Gastroesophageal sphincter (tissue), 4 donors: ENCODE results near the gene EHHADH. TPM values are rescaled to one million over a fixed set of nuclear protein-coding genes. Genes with fewer than 3 reads are reported as not detected.

ENCODE experiments used
- ATAC-seq: fragments of 150-250 bp; one replicate; pipeline ENCODE4 v1.9.1; 2016; ENCODE audit warnings: mild to moderate bottlenecking, moderate library complexity
- H3K27ac ChIP-seq, 4 donors: fragments of 200-600 bp; sonication (generic) in 3 of 4; 1 replicate in 3 of 4; 2 replicates in 1 of 4; pipeline ENCODE4 v1.5.1; 2016 to 2019
- H3K27me3 ChIP-seq: fragments of 200-600 bp; sonication (generic); one replicate; pipeline ENCODE4 v1.5.1; 2019
- H3K36me3 ChIP-seq, 2 donors: fragments of 200-600 bp; sonication (generic); one replicate each; pipeline ENCODE4 v1.5.1; 2019; ENCODE audit warnings: control low read depth in 1 of 2
- H3K4me1 ChIP-seq, 3 donors: fragments of 200-600 bp; sonication (generic); 1 replicate in 2 of 3; 2 replicates in 1 of 3; pipeline ENCODE4 v1.5.1; 2016 to 2019; ENCODE audit warnings: control low read depth in 2 of 3
- H3K4me3 ChIP-seq, 2 donors: fragments of 200-600 bp; sonication (generic); one replicate each; pipeline ENCODE4 v1.5.1; 2019; ENCODE audit warnings: mild to moderate bottlenecking in 1 of 2, moderate library complexity in 1 of 2
- H3K9me3 ChIP-seq, 3 donors: fragments of 200-600 bp; sonication (generic); one replicate each; pipeline ENCODE4 v1.5.1; 2017 to 2019; ENCODE audit warnings: control low read depth in 2 of 3
- EP300 ChIP-seq: sonication (generic); formaldehyde crosslinking; IDR thresholded peaks from one replicate; pipeline ENCODE4 v1.6.1; 2017; ENCODE audit warnings: antibody characterized with exemption, mild to moderate bottlenecking
- POLR2A ChIP-seq, 2 donors: fragments of 450-650 bp; IDR thresholded peaks; one replicate each; pipeline ENCODE4 v1.6.1; 2017; ENCODE audit warnings: antibody characterized with exemption in 2 of 2, mild to moderate bottlenecking in 2 of 2, moderate library complexity in 1 of 2
- POLR2AphosphoS5 ChIP-seq: sonication (generic); formaldehyde crosslinking; IDR thresholded peaks from one replicate; pipeline ENCODE4 v1.6.1; 2017; ENCODE audit warnings: antibody characterized with exemption
- WGBS, 2 donors: methylation state at CpG; one replicate each; pipeline ENCODE4 v1.1.5; 2018; ENCODE audit warnings: low coverage in 1 of 2; 5-methylcytosine and 5-hydroxymethylcytosine counted together
- total RNA-seq, 4 donors: library from RNA; depleted of rRNA; stranded (reverse); fragments of >200 nt; gene quantifications; one replicate each; pipeline ENCODE4 v1.1.0, GENCODE V29; 2016
- TF ChIP-seq, protein P1 (sequence below), 4 experiments: fragments of 200-600 bp in 2 of 4; fragments of 450-650 bp in 2 of 4; sonication (generic) in 1 of 4; IDR thresholded peaks; one replicate each; pipeline ENCODE4 v1.5.1; 2017 to 2019; ENCODE audit warnings: antibody characterized with exemption in 4 of 4, mild to moderate bottlenecking in 2 of 4, moderate library complexity in 2 of 4

Gene EHHADH
- total RNA-seq, 4 donors from 2014 or later: 2.6 to 7.2 (median 4.3) TPM

DNA sequence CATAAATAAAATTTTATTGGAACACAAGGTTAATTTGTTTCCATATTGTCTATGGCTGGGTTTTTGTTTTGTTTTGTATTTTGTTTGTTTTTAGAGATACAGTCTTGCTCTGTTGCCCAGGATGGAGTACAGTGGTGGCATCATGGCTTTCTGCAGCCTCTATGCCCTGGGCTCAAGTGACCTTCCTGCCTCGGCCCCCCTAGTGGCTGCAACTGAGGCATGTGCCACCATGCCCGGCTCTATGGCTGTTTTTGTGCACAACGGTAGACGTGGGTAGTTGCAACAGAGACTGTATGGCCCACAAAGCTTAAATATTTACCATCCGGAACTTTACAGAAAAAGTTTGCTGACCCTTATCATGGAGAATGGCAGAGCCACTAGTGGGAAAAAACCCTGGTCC is 54.2 kb downstream of the EHHADH start:
- TF ChIP-seq POLR2AphosphoS5 (no peak), POLR2A (IDR thresholded peaks at IDR 0.05) (no peak), EP300 (no peak)
- TF ChIP-seq, protein P1, sequence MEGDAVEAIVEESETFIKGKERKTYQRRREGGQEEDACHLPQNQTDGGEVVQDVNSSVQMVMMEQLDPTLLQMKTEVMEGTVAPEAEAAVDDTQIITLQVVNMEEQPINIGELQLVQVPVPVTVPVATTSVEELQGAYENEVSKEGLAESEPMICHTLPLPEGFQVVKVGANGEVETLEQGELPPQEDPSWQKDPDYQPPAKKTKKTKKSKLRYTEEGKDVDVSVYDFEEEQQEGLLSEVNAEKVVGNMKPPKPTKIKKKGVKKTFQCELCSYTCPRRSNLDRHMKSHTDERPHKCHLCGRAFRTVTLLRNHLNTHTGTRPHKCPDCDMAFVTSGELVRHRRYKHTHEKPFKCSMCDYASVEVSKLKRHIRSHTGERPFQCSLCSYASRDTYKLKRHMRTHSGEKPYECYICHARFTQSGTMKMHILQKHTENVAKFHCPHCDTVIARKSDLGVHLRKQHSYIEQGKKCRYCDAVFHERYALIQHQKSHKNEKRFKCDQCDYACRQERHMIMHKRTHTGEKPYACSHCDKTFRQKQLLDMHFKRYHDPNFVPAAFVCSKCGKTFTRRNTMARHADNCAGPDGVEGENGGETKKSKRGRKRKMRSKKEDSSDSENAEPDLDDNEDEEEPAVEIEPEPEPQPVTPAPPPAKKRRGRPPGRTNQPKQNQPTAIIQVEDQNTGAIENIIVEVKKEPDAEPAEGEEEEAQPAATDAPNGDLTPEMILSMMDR (IDR thresholded peaks at IDR 0.05): no peak
- Histone ChIP-seq H3K36me3 (peaks cover 0 to 30% of the 10 kb centered on the region in 2 donors), H3K9me3 (no peaks in the 10 kb centered on the region), H3K27ac (no peak overlapping the region), H3K4me3 (no peak overlapping the region), H3K27me3 (no peaks in the 10 kb centered on the region), H3K4me1 (no peaks in the 10 kb centered on the region)
- WGBS, 2 donors: 83 to 92% methylated on average over 1 to 4 of the region's 5 CpGs
- no peak for ATAC-seq

DNA sequence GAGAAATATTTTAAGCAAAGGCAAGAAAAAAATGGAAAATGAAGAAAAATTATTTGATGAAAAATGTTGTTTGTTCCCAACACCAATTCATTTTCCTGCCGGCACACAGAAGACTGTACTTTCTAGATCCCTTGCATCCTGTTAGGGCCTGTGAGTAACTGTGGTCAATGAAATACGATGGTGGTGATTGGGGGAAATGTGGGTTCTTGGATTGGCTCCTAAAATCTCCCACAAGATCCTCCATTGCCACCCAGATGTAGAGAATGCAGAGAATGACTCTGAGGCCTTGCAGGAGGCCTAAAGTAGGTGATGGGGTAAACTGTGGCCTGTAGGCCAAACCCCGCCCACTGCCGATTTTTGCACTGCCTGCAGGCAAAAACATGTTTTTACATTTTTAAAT is 54.6 kb downstream of the EHHADH start:
- Histone ChIP-seq H3K27ac (no peak overlapping the region), H3K36me3 (peaks cover 0 to 26% of the 10 kb centered on the region in 2 donors), H3K9me3 (no peaks in the 10 kb centered on the region), H3K4me3 (no peak overlapping the region), H3K4me1 (no peaks in the 10 kb centered on the region), H3K27me3 (no peaks in the 10 kb centered on the region)
- ATAC-seq: no peak
- WGBS, 2 donors: 89 to 96% methylated on average over 4 of the region's 4 CpGs
- TF ChIP-seq, protein P1 (IDR thresholded peaks at IDR 0.05): no peak
- TF ChIP-seq POLR2A (IDR thresholded peaks at IDR 0.05) (no peak), POLR2AphosphoS5 (no peak), EP300 (no peak)

DNA sequence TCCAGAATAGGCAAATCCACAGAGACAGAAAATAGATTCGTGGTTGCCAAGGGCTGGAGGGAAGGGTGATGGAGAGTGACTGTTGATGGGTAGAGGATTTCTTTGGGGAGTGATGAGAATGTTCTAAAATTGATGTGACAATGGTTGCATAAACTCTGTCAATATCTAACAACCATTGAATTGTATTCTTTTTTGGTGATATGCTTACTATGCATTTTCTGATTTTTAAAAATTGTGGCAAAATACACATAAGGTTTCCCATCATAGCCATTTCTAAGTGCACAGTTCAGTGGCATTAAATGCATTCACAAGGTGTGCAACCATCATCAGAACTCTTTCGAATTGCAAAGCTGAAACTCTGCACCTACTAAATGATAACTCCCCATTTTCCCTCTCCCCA is 56.8 kb downstream of the EHHADH start:
- no peak overlapping the region for H3K27ac ChIP-seq
- no peaks in the 10 kb centered on the region for H3K27me3 ChIP-seq
- H3K36me3 ChIP-seq: peaks cover 0 to 24% of the 10 kb centered on the region in 2 donors
- 79 to 100% methylated on average over 2 of the region's 2 CpGs for WGBS, 2 donors
- no peaks in the 10 kb centered on the region for H3K9me3 ChIP-seq
- no peaks in the 10 kb centered on the region for H3K4me1 ChIP-seq
- no peak for ATAC-seq
- no peak overlapping the region for H3K4me3 ChIP-seq
- TF ChIP-seq, protein P1 (IDR thresholded peaks at IDR 0.05): no peak
- TF ChIP-seq POLR2AphosphoS5: no peak
- TF ChIP-seq POLR2A (IDR thresholded peaks at IDR 0.05): no peak
- TF ChIP-seq EP300: no peak

DNA sequence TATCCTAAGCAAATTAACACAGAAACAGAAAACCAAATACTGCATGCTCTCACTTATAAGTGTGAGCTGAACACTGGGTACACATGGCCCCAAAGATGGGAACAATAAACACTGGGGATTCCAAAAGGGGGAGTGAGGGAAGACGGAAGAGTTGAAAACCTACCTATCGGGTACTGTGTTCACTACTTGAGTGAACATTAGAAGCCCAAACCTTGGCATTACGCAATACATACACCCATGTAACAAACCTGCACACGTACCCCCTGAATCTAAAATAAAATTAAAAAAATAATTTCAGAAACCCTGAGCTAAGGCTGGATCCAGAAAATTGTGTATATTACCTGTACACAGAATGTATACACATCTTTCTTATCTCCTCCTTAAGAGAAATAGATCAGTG is 58.2 kb downstream of the EHHADH start:
- Histone ChIP-seq H3K9me3 (no peaks in the 10 kb centered on the region), H3K36me3 (peaks cover 0 to 15% of the 10 kb centered on the region in 2 donors), H3K4me3 (no peak overlapping the region), H3K27ac (no peak overlapping the region), H3K27me3 (no peaks in the 10 kb centered on the region), H3K4me1 (no peaks in the 10 kb centered on the region)
- ATAC-seq: no peak
- TF ChIP-seq POLR2AphosphoS5 (no peak), EP300 (no peak), POLR2A (IDR thresholded peaks at IDR 0.05) (no peak)
- TF ChIP-seq, protein P1 (IDR thresholded peaks at IDR 0.05): no peak
- WGBS, 2 donors: 93 to 100% methylated on average over 4 of the region's 4 CpGs

DNA sequence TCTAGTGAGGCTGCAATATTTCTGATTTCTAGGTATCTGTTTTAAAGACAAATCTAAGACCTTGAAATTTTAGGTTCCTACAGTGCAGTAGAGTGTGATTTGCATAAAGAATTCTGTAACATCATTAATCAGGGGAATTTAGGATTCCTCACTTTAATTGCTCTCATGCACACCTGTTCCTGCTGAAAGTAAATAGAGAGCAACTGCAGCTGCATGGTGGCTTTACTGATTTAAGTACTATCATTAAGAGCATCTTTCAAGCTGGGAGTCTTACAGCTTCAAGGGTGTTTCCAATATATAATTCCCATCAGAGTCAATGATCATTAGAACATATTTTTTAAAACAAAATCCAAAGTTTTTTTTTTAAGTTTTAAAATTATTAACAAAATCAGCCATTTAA is 65.0 kb downstream of the EHHADH start:
- Histone ChIP-seq H3K36me3 (peaks cover 0 to 15% of the 10 kb centered on the region in 2 donors), H3K4me1 (no peaks in the 10 kb centered on the region), H3K9me3 (no peaks in the 10 kb centered on the region), H3K4me3 (no peak overlapping the region), H3K27me3 (no peaks in the 10 kb centered on the region), H3K27ac (no peak overlapping the region)
- ATAC-seq: no peak
- TF ChIP-seq, protein P1 (IDR thresholded peaks at IDR 0.05): no peak
- no peak for TF ChIP-seq POLR2AphosphoS5
- TF ChIP-seq EP300: no peak
- no peak for TF ChIP-seq POLR2A (IDR thresholded peaks at IDR 0.05)
